ENCODE measurements around the gene KCNAB1. TPM values are rescaled to one million over a fixed set of nuclear protein-coding genes. Genes with fewer than 3 reads are reported as not detected.

The KCNAB1 gene
- total and polyA plus RNA-seq, 2 of the 8 experiments (the other 6 are each of a cell fraction or from before 2014, with no cell fraction given), result 0.51 to 2.3 TPM

DNA sequence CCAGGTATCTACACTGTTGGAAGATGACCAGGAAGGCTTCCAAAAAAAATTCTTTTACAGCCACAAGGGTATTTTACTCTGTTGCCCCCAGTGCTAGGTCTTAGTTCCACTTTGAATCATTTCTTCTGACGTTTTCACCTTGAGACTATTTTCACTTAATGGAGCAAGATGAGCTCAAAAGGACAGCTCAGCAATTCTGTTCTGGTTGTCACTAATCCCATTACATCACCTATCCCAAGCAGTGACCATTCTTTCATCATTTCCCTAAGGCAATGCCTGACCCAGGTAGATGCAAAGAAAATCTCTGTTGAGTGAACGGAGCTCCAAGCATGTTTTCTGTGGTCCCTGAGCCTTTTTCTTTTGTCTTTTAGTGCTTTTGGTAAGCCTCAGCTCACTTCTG lies 210.0 kb downstream of the KCNAB1 start (continued):
- TF ChIP-seq, protein P1, sequence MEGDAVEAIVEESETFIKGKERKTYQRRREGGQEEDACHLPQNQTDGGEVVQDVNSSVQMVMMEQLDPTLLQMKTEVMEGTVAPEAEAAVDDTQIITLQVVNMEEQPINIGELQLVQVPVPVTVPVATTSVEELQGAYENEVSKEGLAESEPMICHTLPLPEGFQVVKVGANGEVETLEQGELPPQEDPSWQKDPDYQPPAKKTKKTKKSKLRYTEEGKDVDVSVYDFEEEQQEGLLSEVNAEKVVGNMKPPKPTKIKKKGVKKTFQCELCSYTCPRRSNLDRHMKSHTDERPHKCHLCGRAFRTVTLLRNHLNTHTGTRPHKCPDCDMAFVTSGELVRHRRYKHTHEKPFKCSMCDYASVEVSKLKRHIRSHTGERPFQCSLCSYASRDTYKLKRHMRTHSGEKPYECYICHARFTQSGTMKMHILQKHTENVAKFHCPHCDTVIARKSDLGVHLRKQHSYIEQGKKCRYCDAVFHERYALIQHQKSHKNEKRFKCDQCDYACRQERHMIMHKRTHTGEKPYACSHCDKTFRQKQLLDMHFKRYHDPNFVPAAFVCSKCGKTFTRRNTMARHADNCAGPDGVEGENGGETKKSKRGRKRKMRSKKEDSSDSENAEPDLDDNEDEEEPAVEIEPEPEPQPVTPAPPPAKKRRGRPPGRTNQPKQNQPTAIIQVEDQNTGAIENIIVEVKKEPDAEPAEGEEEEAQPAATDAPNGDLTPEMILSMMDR (IDR thresholded peaks at IDR 0.05; ENCODE audit: control extremely low read depth in 1 of 3, insufficient read depth in 1 of 3, low read depth in 1 of 3, low read length in 3 of 3), result no peak
- TF ChIP-seq KDM4A (IDR thresholded peaks at IDR 0.05; ENCODE audit: low read depth, low read length, severe bottlenecking), result no peak

All from H1 (cell line).